B cell (primary cell): ENCODE results near the gene GGT5.

ENCODE experiments used
- EZH2 ChIP-seq: IDR thresholded peaks from 2 replicates; pipeline ENCODE4 v1.6.1; 2012; ENCODE audit warnings: borderline replicate concordance, low read depth, mild to moderate bottlenecking, moderate library complexity, low read length; ENCODE audit not compliant: insufficient read depth, poor library complexity, severe bottlenecking
- TF ChIP-seq, protein P1 (sequence below): fragments of 200-600 bp; IDR thresholded peaks from one replicate; pipeline ENCODE4 v1.8.0; 2022; ENCODE audit warnings: antibody characterized with exemption, mild to moderate bottlenecking

DNA sequence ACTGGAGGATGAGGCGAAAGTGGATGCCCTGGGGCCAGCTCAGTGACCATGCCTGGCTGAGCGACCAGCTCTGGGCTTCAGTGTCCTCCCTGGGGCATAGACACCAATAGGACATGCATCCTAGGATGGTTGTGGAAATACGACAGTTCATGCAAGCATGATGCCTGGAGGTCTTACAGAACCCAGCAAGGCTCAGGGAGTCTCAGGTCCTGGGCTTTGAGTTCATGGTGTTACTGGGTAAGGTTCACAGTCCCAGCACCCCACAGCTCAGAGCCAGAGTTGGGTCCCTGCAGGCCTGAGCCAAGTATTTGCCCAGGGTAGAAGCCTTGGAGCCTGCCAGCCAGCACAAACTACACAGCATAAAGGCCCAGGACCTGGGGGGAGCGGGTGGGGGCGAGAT, 67.8 kb downstream of the GGT5 start:
- TF ChIP-seq, protein P1, sequence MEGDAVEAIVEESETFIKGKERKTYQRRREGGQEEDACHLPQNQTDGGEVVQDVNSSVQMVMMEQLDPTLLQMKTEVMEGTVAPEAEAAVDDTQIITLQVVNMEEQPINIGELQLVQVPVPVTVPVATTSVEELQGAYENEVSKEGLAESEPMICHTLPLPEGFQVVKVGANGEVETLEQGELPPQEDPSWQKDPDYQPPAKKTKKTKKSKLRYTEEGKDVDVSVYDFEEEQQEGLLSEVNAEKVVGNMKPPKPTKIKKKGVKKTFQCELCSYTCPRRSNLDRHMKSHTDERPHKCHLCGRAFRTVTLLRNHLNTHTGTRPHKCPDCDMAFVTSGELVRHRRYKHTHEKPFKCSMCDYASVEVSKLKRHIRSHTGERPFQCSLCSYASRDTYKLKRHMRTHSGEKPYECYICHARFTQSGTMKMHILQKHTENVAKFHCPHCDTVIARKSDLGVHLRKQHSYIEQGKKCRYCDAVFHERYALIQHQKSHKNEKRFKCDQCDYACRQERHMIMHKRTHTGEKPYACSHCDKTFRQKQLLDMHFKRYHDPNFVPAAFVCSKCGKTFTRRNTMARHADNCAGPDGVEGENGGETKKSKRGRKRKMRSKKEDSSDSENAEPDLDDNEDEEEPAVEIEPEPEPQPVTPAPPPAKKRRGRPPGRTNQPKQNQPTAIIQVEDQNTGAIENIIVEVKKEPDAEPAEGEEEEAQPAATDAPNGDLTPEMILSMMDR = no peak
- no peak for TF ChIP-seq EZH2
